ENCODE results near the gene METTL17.

Gene METTL17

DNA sequence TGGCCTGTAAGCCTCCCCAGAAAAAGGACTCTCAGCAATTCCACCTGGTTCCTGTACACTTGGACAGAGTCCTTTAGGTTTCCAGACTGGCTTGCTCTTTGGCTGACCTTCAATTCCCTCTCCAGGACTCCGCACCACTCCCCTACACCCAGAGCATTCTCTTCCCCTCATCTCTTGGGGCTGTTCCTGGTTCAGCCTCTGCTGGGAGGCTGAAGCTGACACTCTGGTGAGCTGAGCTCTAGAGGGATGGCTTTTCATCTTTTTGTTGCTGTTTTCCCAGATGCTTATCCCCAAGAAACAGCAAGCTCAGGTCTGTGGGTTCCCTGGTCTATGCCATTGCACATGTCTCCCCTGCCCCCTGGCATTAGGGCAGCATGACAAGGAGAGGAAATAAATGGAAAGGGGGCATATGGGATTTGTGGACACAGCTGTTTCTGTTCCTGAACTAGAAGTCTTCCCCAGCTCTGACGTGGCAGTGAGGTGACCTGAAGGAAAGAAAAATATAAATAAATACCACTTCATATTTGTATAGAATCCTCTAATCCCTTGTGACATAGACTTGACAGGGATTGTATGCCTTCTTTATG, 53.7 kb downstream of the METTL17 start:
- DNase-seq (ENCODE audit: low read depth): no peak

DNA sequence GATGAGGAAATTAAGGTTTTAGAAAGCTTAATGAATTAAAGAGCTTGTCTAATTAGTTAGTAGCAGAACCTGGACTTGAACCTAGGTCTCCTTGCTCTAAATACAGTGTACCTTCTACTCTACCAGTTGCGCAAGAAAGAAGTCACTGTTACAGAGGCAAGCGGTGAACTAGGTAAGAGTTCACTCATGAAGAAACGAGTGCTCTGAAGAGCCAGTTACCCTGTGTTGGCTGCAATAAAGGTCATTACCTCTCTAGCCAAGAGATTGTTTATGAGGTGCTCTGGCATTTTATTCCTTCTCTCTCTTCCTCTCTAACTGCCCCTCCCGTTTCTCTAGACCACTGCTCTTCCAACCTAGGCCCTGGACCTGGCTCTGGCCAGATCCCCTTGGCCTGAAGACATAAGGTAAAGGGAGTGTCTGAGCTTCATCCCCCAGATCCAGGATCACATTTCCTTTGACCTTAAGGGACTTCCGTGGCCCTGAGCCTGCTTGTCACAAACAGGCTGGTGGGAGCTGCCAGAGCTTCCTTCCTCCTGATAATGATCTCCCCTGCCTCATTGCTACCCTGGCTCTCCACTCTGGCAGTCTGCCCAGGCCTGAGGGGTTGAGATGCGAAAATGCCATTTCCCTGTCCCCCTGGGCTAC, 54.3 kb downstream of the METTL17 start:
- no peak for DNase-seq (ENCODE audit: low read depth)

Measured in ELR (cell line).